NB4 (cell line): Measurements from ENCODE around the gene STARD13.
A peak's percentile ranks its signal among the peaks of the same experiment; 100 is the strongest.

ENCODE experiments used
- MYC ChIP-seq: IDR thresholded peaks from 2 replicates; pipeline ENCODE4 v1.6.1; 2011; ENCODE audit warnings: low read depth, low read length
- POLR2A ChIP-seq: IDR thresholded peaks from 2 replicates; pipeline ENCODE4 v1.6.1; 2011; ENCODE audit warnings: mild to moderate bottlenecking; ENCODE audit not compliant: insufficient read length; ENCODE audit errors: extremely low read depth
- TF ChIP-seq, protein P1 (sequence below): IDR thresholded peaks from one replicate; pipeline ENCODE4 v1.5.1; 2012; ENCODE audit warnings: low read depth, low read length
- TF ChIP-seq, protein P2 (sequence below): IDR thresholded peaks from 2 replicates; pipeline ENCODE4 v1.6.1; 2011; ENCODE audit warnings: low read depth, low read length

DNA sequence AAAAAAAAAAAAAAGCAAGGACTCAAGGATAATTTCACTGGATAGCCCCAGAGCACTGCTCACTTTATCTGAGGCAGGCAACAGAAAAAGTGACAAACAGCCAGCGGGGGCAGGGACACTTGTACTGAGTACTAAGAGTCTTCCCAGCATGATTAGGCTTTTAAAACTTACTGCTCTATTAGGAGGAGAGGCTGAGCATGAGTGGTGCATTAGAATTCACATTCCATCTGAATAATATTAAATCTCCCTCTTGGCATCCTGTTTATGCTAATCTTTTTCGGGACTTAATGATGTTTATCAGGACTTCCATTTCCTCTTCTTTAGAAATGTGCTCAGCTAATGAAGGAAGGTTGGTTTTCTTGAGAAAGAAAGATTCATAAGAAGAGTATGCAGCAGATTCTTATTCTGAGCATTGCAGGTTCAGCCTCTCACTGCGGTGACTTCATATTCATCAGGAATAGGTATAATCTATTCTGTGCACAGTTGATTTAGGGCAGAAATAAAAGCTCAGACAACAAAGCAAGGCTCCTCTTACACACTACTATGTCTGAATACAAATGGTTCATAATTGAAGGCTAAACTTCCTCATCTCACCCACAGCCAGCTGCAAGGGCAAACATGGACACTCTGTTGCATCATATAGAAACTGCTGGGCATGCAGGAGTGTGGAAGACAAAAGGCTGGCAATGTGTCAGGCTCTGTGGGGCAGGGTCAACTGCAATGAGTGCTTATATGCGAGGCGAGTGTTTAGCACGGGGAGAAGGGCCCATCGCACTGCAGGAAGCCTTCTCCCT, 162.3 kb downstream of the STARD13 start:
- TF ChIP-seq, protein P1, sequence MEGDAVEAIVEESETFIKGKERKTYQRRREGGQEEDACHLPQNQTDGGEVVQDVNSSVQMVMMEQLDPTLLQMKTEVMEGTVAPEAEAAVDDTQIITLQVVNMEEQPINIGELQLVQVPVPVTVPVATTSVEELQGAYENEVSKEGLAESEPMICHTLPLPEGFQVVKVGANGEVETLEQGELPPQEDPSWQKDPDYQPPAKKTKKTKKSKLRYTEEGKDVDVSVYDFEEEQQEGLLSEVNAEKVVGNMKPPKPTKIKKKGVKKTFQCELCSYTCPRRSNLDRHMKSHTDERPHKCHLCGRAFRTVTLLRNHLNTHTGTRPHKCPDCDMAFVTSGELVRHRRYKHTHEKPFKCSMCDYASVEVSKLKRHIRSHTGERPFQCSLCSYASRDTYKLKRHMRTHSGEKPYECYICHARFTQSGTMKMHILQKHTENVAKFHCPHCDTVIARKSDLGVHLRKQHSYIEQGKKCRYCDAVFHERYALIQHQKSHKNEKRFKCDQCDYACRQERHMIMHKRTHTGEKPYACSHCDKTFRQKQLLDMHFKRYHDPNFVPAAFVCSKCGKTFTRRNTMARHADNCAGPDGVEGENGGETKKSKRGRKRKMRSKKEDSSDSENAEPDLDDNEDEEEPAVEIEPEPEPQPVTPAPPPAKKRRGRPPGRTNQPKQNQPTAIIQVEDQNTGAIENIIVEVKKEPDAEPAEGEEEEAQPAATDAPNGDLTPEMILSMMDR = no peak
- TF ChIP-seq POLR2A (no peak), MYC (no peak; the same call in 1 of the 2 replicates)
- TF ChIP-seq, protein P2, sequence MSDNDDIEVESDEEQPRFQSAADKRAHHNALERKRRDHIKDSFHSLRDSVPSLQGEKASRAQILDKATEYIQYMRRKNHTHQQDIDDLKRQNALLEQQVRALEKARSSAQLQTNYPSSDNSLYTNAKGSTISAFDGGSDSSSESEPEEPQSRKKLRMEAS = peak; percentile 39; the same call in 1 of the 2 replicates
